GM12875 (cell line): Measurements from ENCODE around the gene HTRA1.

Experiments
- H3K4me3 ChIP-seq: one replicate; pipeline ENCODE4 v1.5.1; 2011; ENCODE audit warnings: low read depth, low read length, control low read depth
- TF ChIP-seq, protein P1 (sequence below): IDR thresholded peaks from 2 replicates; pipeline ENCODE4 v1.5.1; 2011; ENCODE audit warnings: low read depth, mild to moderate bottlenecking, control low read depth, inconsistent platforms, low read length, moderate library complexity, borderline replicate concordance; ENCODE audit not compliant: insufficient read depth

The HTRA1 gene

DNA sequence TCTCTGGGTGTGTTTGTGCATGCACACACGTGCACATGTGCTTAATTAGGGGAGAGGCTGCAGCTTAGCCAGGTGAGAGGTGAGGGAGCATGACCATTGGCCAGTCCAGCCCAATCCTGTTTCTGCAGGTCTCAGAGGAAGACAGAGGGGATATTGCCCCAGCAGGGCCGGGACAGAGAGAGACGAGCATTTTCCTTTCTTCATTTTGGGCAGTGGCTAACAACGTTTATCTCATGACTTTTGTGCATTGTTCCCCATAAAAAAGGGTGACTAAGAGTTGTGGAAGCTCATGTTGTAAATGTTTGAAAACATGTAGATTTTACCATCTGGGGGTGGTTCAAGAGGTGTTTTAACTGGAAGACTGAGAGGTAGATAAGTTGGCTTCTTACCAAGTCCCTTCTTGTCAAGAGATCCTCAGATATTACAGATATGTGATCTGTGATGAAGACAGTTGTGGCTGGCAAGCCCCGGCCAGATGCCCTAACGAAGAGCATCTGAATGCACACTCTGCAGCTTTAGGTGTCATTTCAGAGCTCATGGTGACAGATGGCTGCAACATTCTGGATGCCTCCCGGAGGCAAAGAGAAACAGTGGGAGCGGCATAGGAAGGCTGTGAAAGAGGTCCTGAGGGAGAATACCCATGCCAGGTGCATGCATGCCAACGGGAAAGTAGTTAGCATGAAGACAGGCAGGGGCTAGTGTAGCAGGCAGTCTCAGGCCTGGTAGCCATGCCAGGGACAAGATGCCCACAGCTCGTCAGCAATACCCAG, 82.5 kb downstream of the HTRA1 start:
- H3K4me3 ChIP-seq = no peak overlapping the region
- TF ChIP-seq, protein P1, sequence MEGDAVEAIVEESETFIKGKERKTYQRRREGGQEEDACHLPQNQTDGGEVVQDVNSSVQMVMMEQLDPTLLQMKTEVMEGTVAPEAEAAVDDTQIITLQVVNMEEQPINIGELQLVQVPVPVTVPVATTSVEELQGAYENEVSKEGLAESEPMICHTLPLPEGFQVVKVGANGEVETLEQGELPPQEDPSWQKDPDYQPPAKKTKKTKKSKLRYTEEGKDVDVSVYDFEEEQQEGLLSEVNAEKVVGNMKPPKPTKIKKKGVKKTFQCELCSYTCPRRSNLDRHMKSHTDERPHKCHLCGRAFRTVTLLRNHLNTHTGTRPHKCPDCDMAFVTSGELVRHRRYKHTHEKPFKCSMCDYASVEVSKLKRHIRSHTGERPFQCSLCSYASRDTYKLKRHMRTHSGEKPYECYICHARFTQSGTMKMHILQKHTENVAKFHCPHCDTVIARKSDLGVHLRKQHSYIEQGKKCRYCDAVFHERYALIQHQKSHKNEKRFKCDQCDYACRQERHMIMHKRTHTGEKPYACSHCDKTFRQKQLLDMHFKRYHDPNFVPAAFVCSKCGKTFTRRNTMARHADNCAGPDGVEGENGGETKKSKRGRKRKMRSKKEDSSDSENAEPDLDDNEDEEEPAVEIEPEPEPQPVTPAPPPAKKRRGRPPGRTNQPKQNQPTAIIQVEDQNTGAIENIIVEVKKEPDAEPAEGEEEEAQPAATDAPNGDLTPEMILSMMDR = no peak

DNA sequence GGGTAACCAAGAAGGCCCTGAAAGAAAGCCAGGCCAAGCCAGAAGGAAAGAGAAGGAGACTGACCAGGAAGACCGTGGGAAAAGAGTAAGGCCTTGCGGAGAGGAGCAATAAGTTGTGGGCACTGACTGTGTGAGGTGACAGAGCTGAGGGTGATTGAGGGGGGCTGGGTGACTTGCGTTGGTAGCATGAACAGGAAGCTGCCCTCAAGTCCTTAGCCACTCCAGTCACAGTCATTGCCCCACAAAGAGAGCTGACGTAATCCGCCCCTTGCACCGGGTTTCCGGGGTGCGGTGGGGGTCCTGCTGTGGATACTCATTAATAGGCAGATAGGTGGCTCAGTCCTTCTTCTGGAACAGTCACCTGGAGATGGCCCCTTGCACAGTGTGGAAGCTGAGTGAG, 83.1 kb downstream of the HTRA1 start:
- no peak overlapping the region for H3K4me3 ChIP-seq
- TF ChIP-seq, protein P1 = no peak

DNA sequence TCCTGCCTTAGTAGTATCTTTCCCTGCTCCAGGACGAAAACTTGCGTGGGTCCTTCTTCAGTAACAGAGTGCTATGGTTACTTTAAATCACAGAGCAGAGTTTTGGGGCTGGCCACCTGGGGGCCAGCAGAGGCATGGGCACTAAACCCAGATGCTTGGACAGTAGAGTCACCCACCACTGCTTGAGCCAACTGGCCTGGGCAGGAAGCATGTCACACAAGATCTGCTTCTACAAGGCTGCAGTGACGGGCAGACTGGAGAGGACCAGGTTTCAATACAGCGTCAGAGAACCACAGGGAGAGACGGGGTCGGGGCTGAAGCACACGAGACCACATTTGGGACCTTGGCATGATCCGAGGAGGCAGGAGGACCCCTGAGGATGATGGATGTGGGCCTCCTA, 84.9 kb downstream of the HTRA1 start:
- TF ChIP-seq, protein P1 = no peak

DNA sequence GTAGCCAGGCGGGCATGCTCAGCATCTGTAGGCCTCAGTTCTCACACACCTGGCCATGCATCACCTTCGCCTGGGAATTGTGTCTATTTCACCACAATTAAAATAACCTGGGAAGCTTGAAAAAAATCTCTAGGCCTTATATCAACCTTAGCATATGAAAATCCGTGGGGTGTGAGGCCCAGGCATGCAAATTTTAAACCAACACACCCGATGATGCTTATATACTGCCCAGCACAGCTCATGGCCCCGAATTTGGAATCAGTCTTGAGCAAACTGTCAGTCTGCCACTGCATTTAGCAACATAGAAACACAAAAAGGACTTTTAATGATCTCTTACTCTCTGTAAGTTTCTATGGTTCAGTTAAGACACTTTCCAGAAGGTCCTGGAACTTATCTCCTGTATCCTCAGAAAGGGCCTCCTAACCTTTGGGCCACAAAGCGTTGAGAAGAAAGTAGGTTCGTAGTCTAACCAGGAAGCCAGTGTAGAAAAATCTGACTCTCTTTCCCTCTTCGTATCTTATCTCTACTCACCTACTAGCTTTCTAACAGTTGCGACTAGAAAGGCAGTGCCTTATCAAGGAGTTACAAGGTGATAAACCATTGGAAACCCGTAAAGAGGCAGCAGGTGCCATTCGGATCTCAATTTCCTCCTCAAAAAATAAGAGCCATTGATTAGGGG, 87.2 kb downstream of the HTRA1 start:
- no peak overlapping the region for H3K4me3 ChIP-seq
- TF ChIP-seq, protein P1 = no peak

More for the DNA sequence above, 84.9 kb downstream of the HTRA1 start:
- H3K4me3 ChIP-seq = no peak overlapping the region

DNA sequence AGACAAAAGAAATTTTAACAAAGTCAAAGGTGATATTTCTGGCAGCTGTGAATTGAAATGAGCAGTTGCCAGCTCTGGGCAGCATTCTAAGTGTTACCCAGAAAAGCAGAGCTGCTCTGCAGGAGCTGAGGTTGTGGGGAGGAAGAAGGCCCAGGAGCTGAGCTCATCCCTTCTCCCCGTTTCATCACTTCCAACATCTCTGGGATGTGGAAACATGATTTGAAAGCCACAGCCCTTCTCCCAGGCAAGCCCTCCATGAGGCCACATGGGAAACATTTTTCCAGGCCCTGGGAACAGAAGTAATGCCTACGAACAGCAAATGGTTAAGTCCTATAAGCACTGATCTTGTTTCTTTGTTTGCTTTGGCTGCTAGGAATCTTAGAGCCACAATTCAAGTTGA, 88.3 kb downstream of the HTRA1 start:
- TF ChIP-seq, protein P1 = no peak
- H3K4me3 ChIP-seq = no peak overlapping the region

DNA sequence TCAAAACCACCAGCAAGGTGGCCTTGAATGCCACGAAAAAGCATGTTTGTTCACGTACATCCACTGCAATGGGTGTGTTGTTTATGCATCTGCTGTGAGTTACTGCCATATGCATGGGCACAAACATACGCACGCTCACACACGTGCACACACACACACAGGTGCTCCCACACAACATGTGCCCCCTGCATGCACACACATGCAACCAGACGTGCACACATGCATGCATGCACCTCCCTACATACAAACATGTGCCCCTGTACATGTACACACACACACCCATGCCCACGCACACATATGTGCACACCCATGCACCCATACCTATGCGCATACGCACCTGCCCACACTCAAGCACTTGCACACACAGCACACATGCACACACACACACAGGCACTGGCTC, 89.1 kb downstream of the HTRA1 start:
- TF ChIP-seq, protein P1 = no peak
- H3K4me3 ChIP-seq = no peak overlapping the region

DNA sequence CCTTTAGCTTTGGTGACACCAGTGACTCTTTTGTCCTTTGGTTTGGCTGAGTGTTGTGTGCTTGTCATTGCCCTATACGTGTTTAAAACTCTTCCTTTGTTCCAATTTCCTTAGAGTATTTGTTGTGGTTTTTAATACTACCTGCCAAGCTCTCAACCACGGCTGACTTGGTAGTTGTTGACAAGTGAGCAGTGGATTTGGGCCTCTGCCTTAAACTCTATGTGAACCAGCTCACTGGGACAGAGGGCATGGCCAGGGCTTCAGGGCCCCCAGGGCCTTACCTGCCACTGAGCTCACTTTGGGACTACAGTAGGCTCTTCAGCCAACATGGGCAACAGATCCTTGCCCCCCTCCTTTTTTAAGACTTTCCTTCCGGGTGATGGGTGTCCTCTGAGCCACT, 89.6 kb downstream of the HTRA1 start:
- no peak overlapping the region for H3K4me3 ChIP-seq
- TF ChIP-seq, protein P1 = no peak
